ENCODE results near the gene SLC46A3. TPM values are rescaled to one million over a fixed set of nuclear protein-coding genes. Genes with fewer than 3 reads are reported as not detected.

SLC46A3 gene
- total and polyA plus RNA-seq, 2 experiments from 2014 or later: 0.16 to 0.28 TPM

GRCh38 chr13:28699246-28699645, 19.5 kb downstream of the SLC46A3 start (continued):
- no peak for TF ChIP-seq ETS1 (IDR thresholded peaks at IDR 0.05)
- no peak for TF ChIP-seq EZH2phosphoT487 (IDR thresholded peaks at IDR 0.05; ENCODE audit: unreplicated experiment)
- TF ChIP-seq POLR2AphosphoS5 (IDR thresholded peaks at IDR 0.05; ENCODE audit: low read depth): no peak
- no peak for TF ChIP-seq REST (IDR thresholded peaks at IDR 0.05; ENCODE audit: unreplicated experiment)

- no peak overlapping the region for H3K4me3 ChIP-seq
- Mint-ChIP-seq H3K9me3 (no peaks in the 10 kb centered on the region), H3K36me3 (ENCODE audit: low read depth) (no peaks in the 10 kb centered on the region), H3K4me3 (no peak overlapping the region), H3K27me3 (ENCODE audit: insufficient read depth, low read depth, poor library complexity) (peaks cover 3% of the 10 kb centered on the region), H3K4me1 (peaks cover 5% of the 10 kb centered on the region; the same call in 1 of the 3 replicates), H3K27ac (no peak overlapping the region)
- H3K27me3 ChIP-seq (ENCODE audit: insufficient read depth): no peaks in the 10 kb centered on the region
- peaks cover 9% of the 10 kb centered on the region; the same call in 1 of the 2 replicates for H3K4me1 ChIP-seq (ENCODE audit: insufficient read depth)
- TF ChIP-seq STAT1 (IDR thresholded peaks at IDR 0.05; ENCODE audit: unreplicated experiment) (no peak), CREB1 (CRISPR knock-in tag; IDR thresholded peaks at IDR 0.05; ENCODE audit: low read depth) (no peak), JUNB (IDR thresholded peaks at IDR 0.05; ENCODE audit: unreplicated experiment) (no peak), EZH2 (IDR thresholded peaks at IDR 0.05; ENCODE audit: low read depth, unreplicated experiment) (no peak), ETS1 (IDR thresholded peaks at IDR 0.05) (no peak), ZNF114 (CRISPR knock-in tag; IDR thresholded peaks at IDR 0.05) (no peak), CTCF (conservative IDR thresholded peaks at IDR 0.05; ENCODE audit: low read depth in 2 of 2) (no peak), POLR2AphosphoS5 (IDR thresholded peaks at IDR 0.05; ENCODE audit: low read depth) (no peak), NANOG (IDR thresholded peaks at IDR 0.05; ENCODE audit: borderline replicate concordance) (no peak), ZNF462 (CRISPR knock-in tag; IDR thresholded peaks at IDR 0.05) (no peak)
- no peak for ATAC-seq
- no peaks in the 10 kb centered on the region for H4K20me1 ChIP-seq (replicated peaks; ENCODE audit: insufficient read depth)
- no peak for DNase-seq (ENCODE audit: low spot score)
- no peaks in the 10 kb centered on the region for H3K36me3 ChIP-seq (ENCODE audit: insufficient read depth)
- no peak overlapping the region for H2AFZ ChIP-seq
- H3K79me2 ChIP-seq (replicated peaks; ENCODE audit: insufficient read depth): no peaks in the 10 kb centered on the region
- no peak overlapping the region for H3K27ac ChIP-seq (ENCODE audit: low read depth)
- no peaks in the 10 kb centered on the region; the same call in 1 of the 2 replicates for H3K9me2 ChIP-seq (ENCODE audit: insufficient read depth)
- H3K4me2 ChIP-seq: no peak overlapping the region
- no peaks in the 10 kb centered on the region for H3F3A ChIP-seq (replicated peaks; ENCODE audit: low read depth)
These were observed 21.3 kb downstream of the SLC46A3 start for GRCh38 chr13:28697441-28697840.

Data from GM23338 (cell line).